Lung (tissue), 12 donors: Measurements from ENCODE around the gene CCDC57. TPM values are rescaled to one million over a fixed set of nuclear protein-coding genes. Genes with fewer than 3 reads are reported as not detected.

Experiments used
- ATAC-seq: fragments of 200-7000 bp; cut with Tn5 transposase; one replicate; pipeline ENCODE4 v1.9.1; 2020; ENCODE audit warnings: moderate number of reproducible peaks; ENCODE audit not compliant: insufficient read depth, low FRiP score
- DNase-seq, 3 donors: peaks; one replicate each; pipeline ENCODE4 v3.0.0-alpha.2; 2013 to 2017
- H3K27ac ChIP-seq, 2 donors: one replicate each; pipeline ENCODE4 v1.5.1; 2013; ENCODE audit warnings: mild to moderate bottlenecking in 2 of 2, moderate library complexity in 2 of 2, control low read depth in 1 of 2, inconsistent platforms in 1 of 2, low read depth in 1 of 2, low read length in 1 of 2
- H3K27me3 ChIP-seq, 3 donors: one replicate each; pipeline ENCODE4 v1.5.1; 2013; ENCODE audit warnings: low read length in 2 of 3; ENCODE audit not compliant: control insufficient read depth in 3 of 3, insufficient read depth in 3 of 3
- H3K36me3 ChIP-seq, 4 donors: one replicate each; pipeline ENCODE4 v1.5.1; 2013; ENCODE audit warnings: low read length in 4 of 4, mild to moderate bottlenecking in 1 of 4, moderate library complexity in 1 of 4; ENCODE audit not compliant: control insufficient read depth in 4 of 4, insufficient read depth in 4 of 4
- H3K4me1 ChIP-seq, 5 donors: one replicate each; pipeline ENCODE4 v1.5.1; 2013; ENCODE audit warnings: low read length in 5 of 5, mild to moderate bottlenecking in 2 of 5, moderate library complexity in 1 of 5; ENCODE audit not compliant: control insufficient read depth in 5 of 5, insufficient read depth in 5 of 5
- H3K4me3 ChIP-seq: one replicate; pipeline ENCODE4 v1.5.1; 2013; ENCODE audit warnings: mild to moderate bottlenecking, control low read depth, moderate library complexity
- H3K9ac ChIP-seq, 2 donors: one replicate each; pipeline ENCODE4 v1.5.1; 2013; ENCODE audit warnings: low read length in 2 of 2, control low read depth in 1 of 2; ENCODE audit not compliant: insufficient read depth in 1 of 2
- H3K9me3 ChIP-seq, 4 donors: one replicate each; pipeline ENCODE4 v1.5.1; 2013; ENCODE audit warnings: low read length in 3 of 4, mild to moderate bottlenecking in 1 of 4, moderate library complexity in 1 of 4; ENCODE audit not compliant: control insufficient read depth in 4 of 4, insufficient read depth in 3 of 4
- WGBS, 2 donors: extraction: QIAGEN DNeasy Blood & Tissue Kit; methylation state at CpG; one replicate each; pipeline ENCODE4 v1.1.7; 2013; 5-methylcytosine and 5-hydroxymethylcytosine counted together
- polyA plus RNA-seq, 2 donors: library from polyadenylated mRNA; stranded (reverse); fragments of 200-250 nt; gene quantifications; one replicate each; pipeline ENCODE4 v1.2.1, GENCODE V29; 2013
- total RNA-seq, 2 donors: library from RNA; depleted of rRNA in 1 of 2; stranded (reverse); fragments of >200 nt in 1 of 2; gene quantifications; one replicate each; pipeline ENCODE4 v1.2.1, GENCODE V29; 2014 to 2021
- TF ChIP-seq, protein P1 (sequence below): IDR thresholded peaks from 2 replicates; pipeline ENCODE4 v1.5.1; 2012; ENCODE audit warnings: mild to moderate bottlenecking; ENCODE audit errors: control extremely low read depth, extremely low read depth
- donor health status: control.
- donor health status: control.
- donor health status: Bipolar disorder and iron deficiency.
- donor health status: healthy.
- donor health status: DM: yes; HTN: yes; CAD: no.

CCDC57 gene
- total and polyA plus RNA-seq, 4 donors: 33.2 to 128 (median 74.9) TPM

DNA sequence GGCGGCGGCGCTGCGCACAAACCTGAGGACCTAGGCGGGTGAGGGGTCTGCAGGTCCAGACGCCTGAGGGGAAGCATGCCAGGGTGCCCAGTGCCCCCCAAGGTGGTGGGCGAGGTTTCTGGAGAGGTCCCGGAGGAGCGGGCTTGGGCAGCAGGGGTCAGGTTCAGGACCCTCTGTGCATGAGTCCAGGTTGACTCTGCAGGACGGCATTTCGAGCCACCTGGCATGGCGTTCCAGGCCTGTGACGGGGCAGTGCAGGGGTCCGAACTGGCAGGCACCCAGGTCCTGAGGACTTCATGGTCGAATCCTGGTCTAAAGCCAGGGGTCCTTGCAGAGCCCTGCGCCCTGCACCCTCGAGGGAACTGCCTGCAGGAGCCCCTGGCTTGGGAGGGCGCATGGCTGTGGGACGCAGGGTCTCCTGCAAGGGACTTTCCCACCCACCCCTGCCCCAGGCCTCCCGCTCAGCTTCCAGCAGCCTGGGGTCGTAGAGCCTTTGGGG is 19.7 kb upstream of the CCDC57 start:
- DNase-seq: no peak
- no peak overlapping the region for H3K9ac ChIP-seq
- no peak for ATAC-seq
- peaks cover 0 to 9% (median 0%) of the 10 kb centered on the region in 4 donors for H3K36me3 ChIP-seq
- H3K4me3 ChIP-seq: no peak overlapping the region
- 66 to 79% methylated on average over 21 of the region's 21 CpGs for WGBS, 2 donors
- H3K4me1 ChIP-seq: peaks cover 0 to 67% (median 37%) of the 10 kb centered on the region in 5 donors
- peak overlapping the region; percentile 83 to 88 for H3K27ac ChIP-seq
- TF ChIP-seq, protein P1, sequence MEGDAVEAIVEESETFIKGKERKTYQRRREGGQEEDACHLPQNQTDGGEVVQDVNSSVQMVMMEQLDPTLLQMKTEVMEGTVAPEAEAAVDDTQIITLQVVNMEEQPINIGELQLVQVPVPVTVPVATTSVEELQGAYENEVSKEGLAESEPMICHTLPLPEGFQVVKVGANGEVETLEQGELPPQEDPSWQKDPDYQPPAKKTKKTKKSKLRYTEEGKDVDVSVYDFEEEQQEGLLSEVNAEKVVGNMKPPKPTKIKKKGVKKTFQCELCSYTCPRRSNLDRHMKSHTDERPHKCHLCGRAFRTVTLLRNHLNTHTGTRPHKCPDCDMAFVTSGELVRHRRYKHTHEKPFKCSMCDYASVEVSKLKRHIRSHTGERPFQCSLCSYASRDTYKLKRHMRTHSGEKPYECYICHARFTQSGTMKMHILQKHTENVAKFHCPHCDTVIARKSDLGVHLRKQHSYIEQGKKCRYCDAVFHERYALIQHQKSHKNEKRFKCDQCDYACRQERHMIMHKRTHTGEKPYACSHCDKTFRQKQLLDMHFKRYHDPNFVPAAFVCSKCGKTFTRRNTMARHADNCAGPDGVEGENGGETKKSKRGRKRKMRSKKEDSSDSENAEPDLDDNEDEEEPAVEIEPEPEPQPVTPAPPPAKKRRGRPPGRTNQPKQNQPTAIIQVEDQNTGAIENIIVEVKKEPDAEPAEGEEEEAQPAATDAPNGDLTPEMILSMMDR: no peak
- H3K27me3 ChIP-seq: no peaks in the 10 kb centered on the region
- H3K9me3 ChIP-seq: no peaks in the 10 kb centered on the region

- H3K27me3 ChIP-seq: no peaks in the 10 kb centered on the region
- 2 to 5% methylated on average over 37 to 42 of the region's 42 CpGs for WGBS, 2 donors
- H3K27ac ChIP-seq: peak overlapping the region; percentile 83 to 88
- H3K9me3 ChIP-seq: no peaks in the 10 kb centered on the region
- peaks cover 0 to 2% (median 0%) of the 10 kb centered on the region in 4 donors for H3K36me3 ChIP-seq
- peak; percentile 76 to 85 (median 82) for DNase-seq
- peak; percentile 50 for ATAC-seq
- TF ChIP-seq, protein P1: no peak
- H3K9ac ChIP-seq: no peak overlapping the region
- peaks cover 0 to 65% (median 34%) of the 10 kb centered on the region in 5 donors for H3K4me1 ChIP-seq
- H3K4me3 ChIP-seq: peak overlapping the region; percentile 47
Measured at GRCh38 chr17:82231562-82232321, 19.1 kb upstream of the CCDC57 start.

DNA sequence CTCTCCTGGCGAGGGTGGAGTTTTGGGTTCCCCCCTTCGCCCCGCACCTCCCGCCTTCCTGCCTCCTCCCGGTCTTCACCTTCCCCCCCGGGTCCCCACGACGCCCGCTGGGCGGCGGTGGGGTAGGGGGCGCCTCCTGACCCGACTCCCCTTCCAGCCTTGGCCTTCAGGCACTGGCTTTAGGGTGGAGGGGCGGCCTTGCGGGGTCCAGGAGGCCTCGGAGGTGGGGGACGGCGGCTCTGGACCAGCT is 18.6 kb upstream of the CCDC57 start:
- H3K4me1 ChIP-seq: peaks cover 0 to 60% (median 31%) of the 10 kb centered on the region in 5 donors
- DNase-seq (no peak), ATAC-seq (peak; percentile 20)
- H3K27ac ChIP-seq: peak overlapping the region; percentile 83 to 88
- H3K36me3 ChIP-seq: no peaks in the 10 kb centered on the region
- H3K9me3 ChIP-seq: no peaks in the 10 kb centered on the region
- TF ChIP-seq, protein P1: no peak
- H3K27me3 ChIP-seq: no peaks in the 10 kb centered on the region
- H3K9ac ChIP-seq: no peak overlapping the region
- WGBS, 2 donors: 0 to 2% methylated on average over 5 to 18 of the region's 18 CpGs
- peak overlapping the region; percentile 47 for H3K4me3 ChIP-seq
